H1 (cell line): ENCODE data around the gene OPCML. TPM values are rescaled to one million over a fixed set of nuclear protein-coding genes. Genes with fewer than 3 reads are reported as not detected.

ENCODE experiments used
- CTCF ChIA-PET: fragments of 300-600 bp; sonication (Branson Sonifier 250); formaldehyde crosslinking; loops from one replicate; lab custom pipeline; 2021; ENCODE audit not compliant: partially characterized antibody; lab: Charles Lee
- POLR2A ChIA-PET: fragments of 300-600 bp; sonication (Branson Sonifier 250); formaldehyde crosslinking; loops from one replicate; lab custom pipeline; 2021; ENCODE audit warnings: inconsistent platforms; ENCODE audit not compliant: partially characterized antibody; lab: Charles Lee
- DNase-seq, 2 experiments: peaks; one replicate each; pipeline versions ENCODE4 v3.0.0 to v3.0.0-alpha.2; 2010 to 2022; ENCODE audit warnings: low spot score in 2 of 2, low read depth in 1 of 2, mixed read lengths in 1 of 2
- FAIRE-seq: peaks from 2 replicates; lab custom pipeline; 2011; peaks lifted over from hg19 to GRCh38; lab: Jason Lieb, UNC
- H2AFZ ChIP-seq: 2 replicates; pipeline ENCODE4 v1.8.1; 2012; ENCODE audit warnings: low read length, inconsistent platforms
- H2AK5ac ChIP-seq: 2 replicates; pipeline ENCODE4 v1.6.1; 2013; ENCODE audit warnings: low read depth, low read length
- H2BK120ac ChIP-seq: replicated peaks from 2 replicates; pipeline ENCODE3; 2013; ENCODE audit warnings: low read depth, low read length, inconsistent platforms
- H2BK12ac ChIP-seq: 2 replicates; pipeline ENCODE4 v1.6.1; 2013; ENCODE audit warnings: low read depth, low read length
- H2BK15ac ChIP-seq: 2 replicates; pipeline ENCODE4 v1.6.1; 2013; ENCODE audit warnings: low read length
- H2BK20ac ChIP-seq: 2 replicates; pipeline ENCODE4 v1.6.1; 2013; ENCODE audit warnings: low read length
- H2BK5ac ChIP-seq: 2 replicates; pipeline ENCODE4 v1.6.1; 2013; ENCODE audit warnings: low read depth, low read length
- H3K14ac ChIP-seq: 2 replicates; pipeline ENCODE4 v1.6.1; 2013; ENCODE audit warnings: inconsistent platforms; ENCODE audit not compliant: insufficient read length
- H3K18ac ChIP-seq: 2 replicates; pipeline ENCODE4 v1.6.1; 2013; ENCODE audit warnings: low read length; ENCODE audit errors: extremely low read depth
- H3K23ac ChIP-seq: 2 replicates; pipeline ENCODE4 v1.6.1; 2013; ENCODE audit warnings: inconsistent platforms; ENCODE audit not compliant: insufficient read length
- H3K23me2 ChIP-seq: 2 replicates; pipeline ENCODE4 v1.6.1; 2013; ENCODE audit warnings: low read depth, low read length
- H3K27ac ChIP-seq: 2 replicates; pipeline ENCODE4 v1.6.1; 2011; ENCODE audit warnings: low read depth, low read length, inconsistent platforms
- H3K27me3 ChIP-seq, 4 experiments: replicated peaks in 1 of 4; 1 replicate in 1 of 4; 2 replicates in 3 of 4; pipeline versions ENCODE4 v1.6.1 to v1.8.1; 2011 to 2013; ENCODE audit warnings: low read length in 3 of 4, mild to moderate bottlenecking in 3 of 4, inconsistent platforms in 2 of 4, mixed read lengths in 2 of 4, moderate library complexity in 1 of 4; ENCODE audit not compliant: control insufficient read depth in 3 of 4, insufficient read depth in 3 of 4; ENCODE audit errors: extremely low read depth in 1 of 4
- H3K36me3 ChIP-seq, 4 experiments: 2 replicates each; pipeline versions ENCODE4 v1.6.1 to v1.8.1; 2011 to 2013; ENCODE audit warnings: mild to moderate bottlenecking in 4 of 4, low read length in 3 of 4, moderate library complexity in 2 of 4, control low read depth in 1 of 4, inconsistent platforms in 1 of 4; ENCODE audit not compliant: insufficient read depth in 4 of 4, control insufficient read depth in 2 of 4
- H3K4ac ChIP-seq: replicated peaks from 2 replicates; pipeline ENCODE3; 2013; ENCODE audit warnings: low read length, low read depth, mixed read lengths, inconsistent platforms; ENCODE audit not compliant: insufficient read length
- H3K4me1 ChIP-seq, 4 experiments: replicated peaks in 1 of 4; 1 replicate in 1 of 4; 2 replicates in 3 of 4; pipeline versions ENCODE4 v1.6.1 to v1.8.1; 2011 to 2013; ENCODE audit warnings: low read length in 3 of 4, inconsistent platforms in 2 of 4, mixed read lengths in 1 of 4; ENCODE audit not compliant: insufficient read depth in 4 of 4, control insufficient read depth in 3 of 4
- H3K4me2 ChIP-seq, 2 experiments: 2 replicates each; pipeline versions ENCODE4 v1.6.1 to v1.8.1; 2011 to 2013; ENCODE audit warnings: low read depth in 2 of 2, low read length in 2 of 2, control low read depth in 1 of 2, inconsistent platforms in 1 of 2, mild to moderate bottlenecking in 1 of 2; ENCODE audit not compliant: insufficient read depth in 1 of 2
- H3K4me3 ChIP-seq, 4 experiments: fragments of 200-600, 300-600 bp in 1 of 4; sonication (generic), shearing (Covaris generic), sonication (Bioruptor Twin) in 1 of 4; 2 replicates each; pipeline versions ENCODE4 v1.5.1 to v1.8.1; 2011 to 2016; ENCODE audit warnings: low read length in 4 of 4, low read depth in 3 of 4, control low read depth in 2 of 4, inconsistent platforms in 2 of 4, mild to moderate bottlenecking in 2 of 4, mixed read lengths in 1 of 4, moderate library complexity in 1 of 4; ENCODE audit not compliant: insufficient read depth in 2 of 4; ENCODE audit errors: extremely low read depth in 1 of 4
- H3K56ac ChIP-seq: replicated peaks from 2 replicates; pipeline ENCODE3; 2013; ENCODE audit warnings: low read depth, mild to moderate bottlenecking, mixed read lengths, low read length, inconsistent platforms; ENCODE audit not compliant: insufficient read length
- H3K79me1 ChIP-seq: 2 replicates; pipeline ENCODE4 v1.6.1; 2013; ENCODE audit warnings: low read depth, low read length, control low read depth
- H3K79me2 ChIP-seq, 2 experiments: 2 replicates each; pipeline versions ENCODE4 v1.6.1 to v1.8.1; 2012 to 2013; ENCODE audit warnings: low read length in 2 of 2, mild to moderate bottlenecking in 2 of 2, inconsistent platforms in 1 of 2; ENCODE audit not compliant: insufficient read depth in 2 of 2, control insufficient read depth in 1 of 2
- H3K9ac ChIP-seq, 4 experiments: replicated peaks in 1 of 4; 1 replicate in 1 of 4; 2 replicates in 3 of 4; pipeline versions ENCODE4 v1.6.1 to v1.8.1; 2011 to 2013; ENCODE audit warnings: low read depth in 3 of 4, low read length in 3 of 4, control low read depth in 2 of 4, mild to moderate bottlenecking in 2 of 4, moderate library complexity in 2 of 4, inconsistent platforms in 1 of 4; ENCODE audit errors: extremely low read depth in 1 of 4
- H3K9me3 ChIP-seq, 2 experiments: 2 replicates each; pipeline versions ENCODE4 v1.6.1 to v1.8.1; 2012 to 2013; ENCODE audit warnings: mild to moderate bottlenecking in 2 of 2, moderate library complexity in 2 of 2, control low read depth in 1 of 2, inconsistent platforms in 1 of 2, low read depth in 1 of 2, low read length in 1 of 2, mixed read lengths in 1 of 2; ENCODE audit not compliant: insufficient read depth in 2 of 2
- H4K20me1 ChIP-seq, 2 experiments: replicated peaks in 1 of 2; 2 replicates each; pipeline versions ENCODE3 to v1.8.1; 2011 to 2013; ENCODE audit warnings: inconsistent platforms in 2 of 2, low read length in 2 of 2, mild to moderate bottlenecking in 1 of 2; ENCODE audit not compliant: insufficient read depth in 2 of 2, control insufficient read depth in 1 of 2
- H4K5ac ChIP-seq: 2 replicates; pipeline ENCODE4 v1.6.1; 2013; ENCODE audit warnings: low read length, low read depth, mixed read lengths, inconsistent platforms; ENCODE audit not compliant: insufficient read length
- H4K8ac ChIP-seq: 2 replicates; pipeline ENCODE4 v1.8.0; 2013; ENCODE audit warnings: mild to moderate bottlenecking, moderate library complexity, low read length, inconsistent platforms; ENCODE audit not compliant: insufficient read depth; ENCODE audit errors: extremely low read depth
- H4K91ac ChIP-seq: replicated peaks from 2 replicates; pipeline ENCODE3; 2013; ENCODE audit warnings: low read length, mixed read lengths, inconsistent platforms; ENCODE audit not compliant: insufficient read length
- CEBPB ChIP-seq: IDR thresholded peaks from 2 replicates; pipeline ENCODE4 v1.6.1; 2012; ENCODE audit warnings: low read depth, low read length
- EGR1 ChIP-seq: IDR thresholded peaks from 2 replicates; pipeline ENCODE4 v1.6.1; 2011; ENCODE audit warnings: low read depth, low read length, borderline replicate concordance
- KDM1A ChIP-seq: fragments of 200-600, 300-600 bp; sonication (generic); IDR thresholded peaks from 2 replicates; pipeline ENCODE4 v1.7.1; 2016; ENCODE audit warnings: mild to moderate bottlenecking, low read length, borderline replicate concordance
- WGBS, 2 experiments: shearing (Covaris generic) in 1 of 2; methylation state at CpG; one replicate each; pipeline versions ENCODE4 v1.1.6 to v1.1.7; 2013 to 2015; ENCODE audit warnings: low lambda C conversion rate in 2 of 2, mixed read lengths in 2 of 2, inconsistent platforms in 1 of 2, low coverage in 1 of 2, missing lambda C conversion rate in 1 of 2; ENCODE audit not compliant: insufficient replicate concordance in 2 of 2, insufficient coverage in 1 of 2, insufficient read length in 1 of 2; ENCODE audit errors: extremely low coverage in 1 of 2, missing lambda C conversion rate in 1 of 2; 5-methylcytosine and 5-hydroxymethylcytosine counted together
- polyA plus RNA-seq, 7 experiments: library from polyadenylated mRNA; depleted of rRNA in 3 of 7; stranded (reverse) in 5 of 7; unstranded in 2 of 7; fragments of >200 nt in 5 of 7; fragments of 200-250 nt in 2 of 7; gene quantifications; 1 replicate in 5 of 7; 2 replicates in 1 of 7; 4 replicates in 1 of 7; pipeline versions ENCODE4 v1.2.1 to v1.2.3, GENCODE V29; 2011 to 2013; ENCODE audit warnings: missing spikeins in 2 of 7, mixed read lengths in 2 of 7
- total RNA-seq: library from RNA; stranded (reverse); fragmentation: NEBNext Ultra II Directional; extraction: Animal tissue kit (Norgen Biotek cat#: 25700); gene quantifications from 2 replicates; pipeline ENCODE4 v1.2.1, GENCODE V29; 2021

OPCML gene
- total and polyA plus RNA-seq, 2 of the 8 experiments (the other 6 are each of a cell fraction or from before 2014, with no cell fraction given) = 2.3 to 3.1 TPM

GRCh38 chr11:132850266-132850665, 682.0 kb downstream of the OPCML start:
- H2BK20ac ChIP-seq = no peak overlapping the region
- H4K8ac ChIP-seq = no peak overlapping the region
- H2BK15ac ChIP-seq = no peak overlapping the region
- H3K36me3 ChIP-seq = 0 out of 8 replicates have a peak, but pooled peaks cover 0 to 4% (median 0%) of the 10 kb centered on the region in 4 experiments
- no peak overlapping the region for H3K14ac ChIP-seq
- no peaks in the 10 kb centered on the region; a peak in 1 of 7 replicates for H3K4me1 ChIP-seq
- no peak overlapping the region for H2BK5ac ChIP-seq
- no peaks in the 10 kb centered on the region for H4K20me1 ChIP-seq
- no peak for TF ChIP-seq CEBPB
- TF ChIP-seq EGR1 = no peak
- no peak for TF ChIP-seq KDM1A
- DNase-seq (no peak), FAIRE-seq (no peak)
- H2BK12ac ChIP-seq = no peak overlapping the region
- H3K9me3 ChIP-seq = peaks cover 6% of the 10 kb centered on the region in 2 experiments; a peak in 2 of 4 replicates
- ChIA-PET POLR2A (no interaction called here), CTCF (interaction anchor here (1.0 to 2.5 kb wide), 3 partner anchors 15 to 92 kb away, joined by 3 to 8 read pairs (median 4); no protein-coding TSS in a partner anchor)
- H2AK5ac ChIP-seq = no peak overlapping the region
- H3K27ac ChIP-seq = no peak overlapping the region
- no peak overlapping the region for H2BK120ac ChIP-seq
- no peaks in the 10 kb centered on the region for H3K79me1 ChIP-seq
- no peak overlapping the region for H4K5ac ChIP-seq
- H3K9ac ChIP-seq = no peak overlapping the region
- WGBS, 2 experiments = 94% methylated on average over 3 of the region's 3 CpGs; no CpG with 5 or more reads in 1 of the 2 experiments
- no peak overlapping the region for H3K4me3 ChIP-seq
- no peaks in the 10 kb centered on the region for H3K23me2 ChIP-seq
- no peak overlapping the region for H3K56ac ChIP-seq
- H3K4me2 ChIP-seq = no peak overlapping the region
- no peaks in the 10 kb centered on the region for H3K79me2 ChIP-seq
- no peak overlapping the region for H3K23ac ChIP-seq
- H3K4ac ChIP-seq = no peak overlapping the region
- H3K27me3 ChIP-seq = no peaks in the 10 kb centered on the region
- no peak overlapping the region for H2AFZ ChIP-seq
- H4K91ac ChIP-seq = no peak overlapping the region
- H3K18ac ChIP-seq = no peak overlapping the region
